Activated T-helper 17 cell treated with anti-CD3 and anti-CD28 coated beads, Interleukin-2, amount 50 U/mL, for 72 hours (primary cell): ENCODE data around the gene FZD7. TPM values are rescaled to one million over a fixed set of nuclear protein-coding genes. Genes with fewer than 3 reads are reported as not detected.

Experiments used
- ATAC-seq: fragments of 150-1000 bp; cut with Tn5 transposase; replicated peaks from 2 replicates; pipeline ENCODE4 v1.10.0; 2021; ENCODE audit warnings: mild to moderate bottlenecking, moderate library complexity
- H3K27ac Mint-ChIP-seq: one replicate; pipeline ENCODE4 v1.8.0; 2022; ENCODE audit warnings: mixed read lengths
- H3K27me3 Mint-ChIP-seq: one replicate; pipeline ENCODE4 v1.8.0; 2022; ENCODE audit warnings: mixed read lengths
- H3K36me3 Mint-ChIP-seq: one replicate; pipeline ENCODE4 v1.8.0; 2022; ENCODE audit warnings: low read depth, mild to moderate bottlenecking, mixed read lengths
- H3K4me1 Mint-ChIP-seq: one replicate; pipeline ENCODE4 v1.8.0; 2022; ENCODE audit warnings: mixed read lengths
- H3K4me3 Mint-ChIP-seq: one replicate; pipeline ENCODE4 v1.8.0; 2022; ENCODE audit warnings: mild to moderate bottlenecking, mixed read lengths
- H3K9me3 Mint-ChIP-seq: one replicate; pipeline ENCODE4 v1.8.0; 2022; ENCODE audit warnings: mixed read lengths
- total RNA-seq, 2 donors: library from RNA; stranded (reverse); gene quantifications; one replicate each; pipeline ENCODE4 v1.2.3, GENCODE V29; 2022

FZD7 gene
- total RNA-seq = 1 to 10 TPM in 1 of 2 donors, under 1 TPM in 1; 0.06 to 1.6 TPM

DNA sequence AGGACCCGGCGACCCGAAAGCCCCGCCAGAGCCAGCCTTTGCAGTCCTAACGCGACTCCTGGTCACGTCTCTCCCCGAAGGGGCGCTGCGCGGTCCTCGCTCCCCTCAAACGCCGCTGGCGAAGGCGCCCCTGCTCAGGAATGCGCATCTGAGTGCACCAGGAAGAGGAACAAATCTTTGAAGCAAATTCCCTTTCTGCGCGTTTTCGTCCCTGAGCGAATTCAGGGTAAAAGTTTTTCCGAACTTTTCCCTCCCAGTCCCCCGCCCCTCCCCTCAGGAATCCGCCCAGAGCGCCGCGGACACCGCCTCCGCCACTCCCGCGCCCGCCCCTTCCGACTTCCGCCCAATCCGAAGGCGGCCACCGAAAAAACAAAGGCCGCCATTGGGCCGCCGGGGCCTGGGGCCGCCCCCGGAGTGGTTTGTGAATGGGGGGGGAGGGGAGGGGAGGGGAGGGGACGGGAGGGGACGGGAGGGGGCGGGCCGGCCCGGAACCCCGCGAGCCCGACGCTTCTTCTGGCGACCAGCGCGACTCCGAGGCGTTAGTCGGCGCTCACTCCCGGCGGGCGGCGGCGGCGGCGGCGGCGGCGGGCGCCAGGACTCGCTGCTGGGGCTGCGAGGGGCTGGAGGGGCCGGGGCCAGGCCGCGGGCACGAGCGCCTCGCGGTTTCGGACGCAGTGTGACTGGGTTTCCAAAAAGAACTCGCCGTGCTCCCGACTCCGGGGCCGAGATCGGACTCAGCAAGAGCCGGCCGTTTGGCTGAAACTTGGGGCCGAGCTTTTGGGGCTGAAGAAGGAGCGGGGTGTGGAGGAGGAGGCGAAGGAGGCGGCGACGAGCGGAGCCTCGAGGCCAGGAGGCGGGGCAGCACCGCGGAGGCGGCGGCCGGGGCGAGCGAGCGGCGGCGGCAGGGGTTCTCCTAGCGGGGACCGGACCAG lies at the start of gene FZD7:
FZD7 (plus strand) TSS at position 539 of the 932 bp plus-strand sequence. CDS start 793 bp downstream, outside the sequence.
- Mint-ChIP-seq H3K27ac (peak within 1 kb of the TSS; percentile 55), H3K9me3 (no peaks in the 10 kb centered on the region), H3K4me1 (peaks cover 8% of the 10 kb centered on the region), H3K27me3 (peaks cover 12% of the 10 kb centered on the region), H3K4me3 (peak within 1 kb of the TSS; percentile 89), H3K36me3 (no peaks in the 10 kb centered on the region)
- peak; percentile 83 for ATAC-seq

DNA sequence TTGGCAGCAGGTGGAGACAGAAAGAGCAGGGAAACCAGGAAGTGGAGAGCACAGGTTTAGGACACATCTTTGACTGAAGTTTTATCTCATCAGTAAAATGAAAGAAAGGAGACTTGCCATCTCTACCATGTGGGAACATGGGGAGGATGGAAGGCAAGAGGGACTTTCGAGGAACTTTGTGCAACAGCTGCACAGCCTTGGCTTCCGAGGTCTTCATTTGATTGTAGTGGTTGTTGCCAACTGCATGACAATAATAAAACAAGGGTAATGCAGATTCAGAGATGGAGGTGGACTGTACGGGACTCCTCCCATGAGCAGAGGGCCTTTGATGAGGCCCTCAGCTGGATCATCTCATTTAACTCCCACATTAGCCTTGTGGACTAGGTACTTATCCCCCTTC lies 49.3 kb upstream of the FZD7 start:
- no peak for ATAC-seq
- Mint-ChIP-seq H3K36me3 (no peaks in the 10 kb centered on the region), H3K4me3 (no peak overlapping the region)

DNA sequence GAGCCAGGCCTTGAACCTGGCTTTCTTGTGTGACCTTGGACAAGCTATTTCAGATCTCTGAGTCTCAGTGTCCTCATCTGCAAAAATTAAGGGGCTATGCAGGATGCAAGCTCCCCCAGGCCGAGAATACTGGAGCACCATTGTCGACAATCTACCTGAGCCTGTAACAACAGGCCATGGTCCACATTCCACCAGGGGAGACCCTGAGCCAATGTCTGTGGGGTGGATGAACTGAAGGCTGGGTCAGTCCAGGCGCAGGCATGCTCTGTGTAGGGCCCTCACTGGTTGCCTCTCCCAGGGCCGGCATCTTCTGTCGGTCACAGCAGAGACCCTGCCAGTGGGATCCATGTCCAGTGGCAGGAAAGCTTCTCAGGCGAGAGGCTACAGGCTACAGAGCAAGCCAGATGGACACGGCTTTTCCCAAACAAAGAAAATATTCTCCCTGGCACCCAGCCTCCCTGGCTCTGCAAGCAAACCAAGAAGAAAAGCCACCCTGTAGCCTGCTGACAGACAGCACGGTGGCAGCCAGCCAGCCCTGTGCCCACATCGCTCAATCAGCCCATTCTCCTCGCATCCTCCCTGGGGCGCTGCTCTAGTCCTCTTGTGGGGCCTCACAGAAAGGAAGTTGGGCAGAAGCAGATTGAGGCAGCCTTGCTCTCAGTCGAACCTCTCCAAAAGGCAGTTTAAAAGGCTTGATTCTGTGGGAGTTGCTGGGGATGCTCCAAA lies 48.7 kb upstream of the FZD7 start:
- Mint-ChIP-seq H3K9me3 (no peaks in the 10 kb centered on the region), H3K4me1 (no peaks in the 10 kb centered on the region), H3K4me3 (no peak overlapping the region), H3K36me3 (no peaks in the 10 kb centered on the region), H3K27me3 (peaks cover 4% of the 10 kb centered on the region), H3K27ac (no peak overlapping the region)
- no peak for ATAC-seq

More for the DNA sequence above, 49.3 kb upstream of the FZD7 start:
- Mint-ChIP-seq H3K27ac (no peak overlapping the region), H3K9me3 (no peaks in the 10 kb centered on the region), H3K4me1 (no peaks in the 10 kb centered on the region), H3K27me3 (peaks cover 4% of the 10 kb centered on the region)

DNA sequence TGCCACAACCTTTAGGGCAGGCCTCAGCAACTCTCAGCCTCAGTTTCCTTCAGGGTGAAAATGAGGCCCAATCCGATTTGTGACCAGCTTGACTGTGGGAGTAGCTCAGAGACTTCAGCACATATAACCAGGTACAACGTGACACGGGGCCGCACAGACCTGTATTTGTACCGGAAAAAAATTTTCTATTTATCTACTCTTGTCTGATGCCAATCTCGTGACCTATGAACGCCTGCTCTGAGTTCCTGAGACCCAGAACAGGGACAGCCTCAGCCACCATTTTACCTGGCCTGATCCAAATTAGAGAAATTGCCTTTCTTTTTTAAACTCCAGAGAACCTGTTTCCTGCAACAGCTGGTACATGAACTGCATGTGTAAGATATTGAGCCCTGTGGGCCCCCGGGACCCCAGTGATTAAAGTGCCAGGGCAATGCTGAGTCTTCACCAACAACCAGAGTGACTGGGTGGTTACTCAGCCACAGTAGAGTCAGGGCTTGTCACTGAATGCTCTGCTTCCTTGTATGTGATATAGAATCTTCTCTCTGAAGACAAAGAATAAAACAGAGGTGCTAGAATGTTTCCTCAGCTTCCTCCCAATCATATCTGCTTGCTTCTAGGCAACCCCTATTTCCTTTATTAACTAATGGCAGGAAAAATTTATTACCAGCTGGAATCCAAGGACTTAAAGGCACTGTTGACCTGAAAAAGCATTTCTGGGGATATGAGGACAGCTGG lies 47.8 kb upstream of the FZD7 start:
- Mint-ChIP-seq H3K27ac (no peak overlapping the region), H3K27me3 (no peaks in the 10 kb centered on the region), H3K36me3 (no peaks in the 10 kb centered on the region), H3K4me1 (no peaks in the 10 kb centered on the region), H3K4me3 (no peak overlapping the region), H3K9me3 (no peaks in the 10 kb centered on the region)
- no peak for ATAC-seq

DNA sequence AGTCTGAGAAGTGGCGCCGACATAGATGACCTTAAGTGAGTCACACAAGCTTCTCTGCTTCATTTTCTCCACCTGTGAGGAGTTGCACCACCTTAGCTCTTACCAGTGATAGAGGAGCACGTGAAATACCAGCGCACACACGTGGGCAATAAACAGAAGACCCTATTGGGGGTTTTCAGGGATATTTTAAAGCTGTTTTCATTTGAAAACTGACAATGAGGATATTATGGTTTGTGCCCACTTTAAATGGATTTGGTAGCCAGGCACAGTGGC lies 47.3 kb upstream of the FZD7 start:
- Mint-ChIP-seq H3K27me3 (no peaks in the 10 kb centered on the region), H3K27ac (no peak overlapping the region), H3K9me3 (no peaks in the 10 kb centered on the region), H3K4me3 (no peak overlapping the region), H3K36me3 (no peaks in the 10 kb centered on the region), H3K4me1 (no peaks in the 10 kb centered on the region)
- no peak for ATAC-seq

DNA sequence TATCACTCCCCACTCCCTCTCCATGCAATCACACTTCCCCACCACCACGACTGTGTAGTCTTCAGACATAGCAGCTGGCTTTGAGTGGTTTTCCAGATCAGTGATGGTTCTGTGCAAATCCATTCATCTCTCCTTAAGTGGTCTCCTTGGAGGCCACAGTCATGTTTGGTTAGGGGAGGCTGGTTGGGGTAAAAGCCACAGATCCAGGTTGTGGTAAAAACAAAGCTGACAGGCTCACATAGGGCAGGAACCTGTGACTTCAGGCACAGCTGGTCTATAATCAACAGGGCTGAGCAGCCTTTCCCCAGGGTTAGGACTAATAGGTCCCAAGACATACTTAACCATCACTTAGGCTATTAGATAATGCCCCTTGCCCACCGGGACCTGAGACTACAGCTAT lies 46.2 kb upstream of the FZD7 start:
- no peak overlapping the region for H3K4me3 Mint-ChIP-seq
- no peaks in the 10 kb centered on the region for H3K9me3 Mint-ChIP-seq
- ATAC-seq = no peak
- H3K36me3 Mint-ChIP-seq = no peaks in the 10 kb centered on the region
- H3K27ac Mint-ChIP-seq = no peak overlapping the region
- H3K4me1 Mint-ChIP-seq = no peaks in the 10 kb centered on the region
- H3K27me3 Mint-ChIP-seq = no peaks in the 10 kb centered on the region

DNA sequence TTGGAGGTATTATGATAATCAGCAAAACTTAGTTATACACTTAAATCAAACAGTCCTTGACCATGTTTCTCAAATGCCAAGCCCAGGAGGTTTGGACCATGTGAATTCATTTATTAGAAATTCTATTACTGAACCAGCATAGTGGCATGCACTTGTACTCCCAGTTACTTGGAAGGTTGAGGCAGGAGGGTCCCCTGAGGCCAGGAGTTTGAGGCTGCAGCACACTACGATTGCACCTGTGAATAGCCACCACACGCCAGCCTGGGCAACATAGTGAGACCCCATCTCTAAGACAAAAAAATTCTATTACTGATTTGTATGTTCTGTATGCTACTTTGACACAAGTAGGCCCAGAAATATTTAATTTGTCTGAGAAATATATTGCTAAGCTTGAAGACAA lies 43.6 kb upstream of the FZD7 start:
- Mint-ChIP-seq H3K36me3 (no peaks in the 10 kb centered on the region), H3K27ac (no peak overlapping the region), H3K4me3 (no peak overlapping the region), H3K27me3 (no peaks in the 10 kb centered on the region), H3K9me3 (no peaks in the 10 kb centered on the region), H3K4me1 (no peaks in the 10 kb centered on the region)
- no peak for ATAC-seq

DNA sequence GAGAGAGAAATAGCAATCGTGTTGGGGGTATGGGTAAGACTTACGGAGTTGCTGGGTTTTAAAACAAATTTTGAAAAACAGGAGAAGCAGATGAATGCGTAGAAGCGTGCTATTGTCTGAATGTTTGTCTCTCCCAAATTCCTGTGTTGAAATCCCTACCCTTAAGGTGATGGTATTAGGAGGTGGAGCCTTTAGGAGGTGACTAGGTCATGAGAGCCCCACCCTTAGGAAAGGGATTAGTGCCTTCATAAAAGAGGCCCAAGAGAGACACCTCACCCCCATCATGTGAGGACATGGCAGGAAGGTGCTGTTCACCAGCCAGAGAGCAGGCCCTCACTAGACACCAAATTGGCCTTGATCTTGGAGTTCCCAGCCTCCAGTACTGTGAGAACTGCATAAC lies 40.7 kb upstream of the FZD7 start:
- Mint-ChIP-seq H3K4me1 (no peaks in the 10 kb centered on the region), H3K36me3 (no peaks in the 10 kb centered on the region), H3K9me3 (no peaks in the 10 kb centered on the region), H3K27me3 (no peaks in the 10 kb centered on the region), H3K4me3 (no peak overlapping the region), H3K27ac (no peak overlapping the region)
- no peak for ATAC-seq

DNA sequence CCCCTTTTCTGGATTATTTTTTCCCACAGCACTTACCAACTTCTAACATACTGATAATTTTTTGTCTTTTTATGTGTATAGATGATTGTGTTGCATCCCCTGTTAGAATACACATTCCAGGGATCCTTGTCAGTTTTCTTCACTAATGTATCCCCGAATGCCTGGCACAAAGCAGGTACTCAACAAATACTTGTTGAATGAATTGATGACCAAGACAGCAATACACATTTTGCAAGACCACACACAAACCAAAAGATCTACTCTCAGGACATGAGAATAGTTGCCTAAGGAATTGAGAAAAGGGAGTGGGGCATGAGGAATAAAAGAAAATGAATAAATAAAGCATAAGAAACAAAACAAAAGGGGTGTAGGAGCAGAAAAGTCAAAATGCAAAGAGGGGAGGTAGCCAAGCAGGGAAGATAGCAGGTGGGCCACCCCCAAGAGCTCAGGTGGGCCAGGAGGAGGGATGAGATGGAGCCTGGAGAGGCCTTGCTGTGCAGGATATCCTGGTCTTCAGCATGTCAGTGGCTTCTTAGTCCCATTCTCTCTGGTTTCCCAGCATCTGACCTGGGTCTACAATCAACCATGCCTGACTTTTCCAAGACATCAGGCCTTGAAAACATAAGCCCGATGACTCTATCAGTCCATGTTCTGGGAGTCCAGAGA lies 38.5 kb upstream of the FZD7 start:
- Mint-ChIP-seq H3K27ac (no peak overlapping the region), H3K9me3 (no peaks in the 10 kb centered on the region), H3K4me3 (no peak overlapping the region), H3K27me3 (no peaks in the 10 kb centered on the region), H3K4me1 (no peaks in the 10 kb centered on the region), H3K36me3 (no peaks in the 10 kb centered on the region)
- no peak for ATAC-seq

DNA sequence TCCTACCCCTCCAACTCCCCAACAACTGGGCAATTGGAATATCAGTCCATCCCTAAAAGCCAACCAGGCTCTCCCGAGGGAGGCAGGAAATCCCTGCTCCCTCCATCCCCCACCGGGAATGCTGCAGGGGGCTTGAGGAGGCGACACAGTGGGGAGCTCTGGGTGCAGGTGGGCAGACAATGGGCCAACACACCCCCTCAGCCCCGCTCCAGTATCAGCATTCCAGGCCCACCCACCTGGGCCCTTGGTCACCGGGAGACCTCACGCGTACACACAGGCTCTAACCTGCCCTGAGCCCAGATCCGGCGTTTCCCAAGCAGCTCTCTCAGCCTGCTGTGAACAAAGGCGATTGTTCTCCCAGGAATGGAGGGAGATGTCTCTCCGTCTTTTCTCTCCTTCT lies 37.6 kb upstream of the FZD7 start:
- H3K4me3 Mint-ChIP-seq = no peak overlapping the region
- H3K9me3 Mint-ChIP-seq = no peaks in the 10 kb centered on the region
- no peaks in the 10 kb centered on the region for H3K27me3 Mint-ChIP-seq
- H3K27ac Mint-ChIP-seq = no peak overlapping the region
- no peaks in the 10 kb centered on the region for H3K4me1 Mint-ChIP-seq
- ATAC-seq = no peak
- H3K36me3 Mint-ChIP-seq = no peaks in the 10 kb centered on the region

DNA sequence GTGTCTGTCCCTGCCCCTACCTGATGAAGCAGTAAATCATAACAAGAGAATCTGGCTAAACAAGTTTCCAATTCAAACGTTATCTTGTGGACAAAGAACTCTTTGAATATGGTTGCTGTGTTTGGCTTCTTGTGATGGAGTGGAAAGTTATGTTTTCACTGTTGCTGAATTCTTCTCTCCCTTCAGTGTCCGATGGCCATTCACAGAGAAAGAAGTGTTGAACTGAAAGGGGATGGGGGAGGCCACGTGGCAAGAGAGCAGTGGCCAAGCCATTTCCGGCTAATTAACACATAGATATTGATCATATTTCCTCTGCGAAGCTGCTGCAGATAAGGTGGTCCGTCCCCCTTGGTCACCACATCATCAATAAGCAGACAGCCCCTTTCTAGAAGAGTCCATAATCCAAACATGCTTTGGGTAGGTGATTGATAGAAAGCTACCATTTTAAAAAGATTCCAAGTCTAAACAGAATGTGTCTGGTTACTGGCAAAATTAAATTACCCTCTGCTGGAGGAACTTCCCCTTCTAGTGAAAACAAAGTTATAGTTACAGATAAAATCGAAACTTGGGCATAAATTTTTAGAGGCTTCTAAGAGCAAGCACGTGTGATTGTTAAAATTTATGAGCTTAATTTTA lies 36.9 kb upstream of the FZD7 start:
- Mint-ChIP-seq H3K36me3 (no peaks in the 10 kb centered on the region), H3K27ac (no peak overlapping the region), H3K4me3 (no peak overlapping the region), H3K4me1 (no peaks in the 10 kb centered on the region), H3K9me3 (no peaks in the 10 kb centered on the region), H3K27me3 (no peaks in the 10 kb centered on the region)
- no peak for ATAC-seq

DNA sequence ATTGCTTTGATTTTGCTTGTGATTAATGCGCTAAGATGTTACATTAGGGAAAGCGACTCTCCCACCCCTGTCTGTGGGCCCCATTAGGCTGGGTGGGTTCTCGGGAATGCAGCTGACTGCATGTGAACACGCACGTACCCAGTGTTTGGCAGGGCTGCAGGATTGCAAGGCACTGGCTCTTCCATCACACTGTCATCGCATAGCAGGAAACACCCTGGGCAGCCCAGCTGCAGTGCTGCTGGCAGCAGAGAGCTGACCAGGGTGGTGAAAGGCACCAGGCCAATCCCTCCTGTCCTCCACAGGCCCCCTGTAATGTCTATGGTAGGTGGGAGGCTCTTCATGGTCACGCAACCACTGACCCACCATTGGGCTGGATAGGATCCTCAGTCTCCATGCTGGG lies 34.4 kb upstream of the FZD7 start:
- Mint-ChIP-seq H3K4me1 (no peaks in the 10 kb centered on the region), H3K27me3 (no peaks in the 10 kb centered on the region), H3K9me3 (no peaks in the 10 kb centered on the region), H3K27ac (no peak overlapping the region), H3K36me3 (no peaks in the 10 kb centered on the region), H3K4me3 (no peak overlapping the region)
- ATAC-seq = no peak

DNA sequence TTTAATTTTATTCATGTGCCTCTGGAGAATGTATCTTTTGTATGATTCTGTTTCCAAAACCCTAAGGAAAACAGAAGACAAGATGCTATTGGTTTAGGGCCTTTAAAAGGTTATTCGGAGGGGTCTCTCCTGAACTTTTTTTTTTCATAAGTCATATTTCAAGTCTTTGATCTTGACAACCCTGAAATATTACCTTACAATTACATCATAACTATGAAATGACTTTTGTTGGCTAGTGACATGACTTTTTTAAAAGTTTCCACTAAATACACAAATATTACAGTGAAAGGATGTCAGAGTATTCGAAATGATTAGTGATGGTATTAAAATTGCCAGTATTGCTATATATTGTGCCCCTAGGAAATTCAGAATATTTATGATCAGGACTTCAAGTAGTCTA lies 31.8 kb upstream of the FZD7 start:
- ATAC-seq = no peak
- Mint-ChIP-seq H3K27me3 (peaks cover 6% of the 10 kb centered on the region), H3K4me1 (no peaks in the 10 kb centered on the region), H3K36me3 (no peaks in the 10 kb centered on the region), H3K4me3 (no peak overlapping the region), H3K9me3 (no peaks in the 10 kb centered on the region), H3K27ac (no peak overlapping the region)

DNA sequence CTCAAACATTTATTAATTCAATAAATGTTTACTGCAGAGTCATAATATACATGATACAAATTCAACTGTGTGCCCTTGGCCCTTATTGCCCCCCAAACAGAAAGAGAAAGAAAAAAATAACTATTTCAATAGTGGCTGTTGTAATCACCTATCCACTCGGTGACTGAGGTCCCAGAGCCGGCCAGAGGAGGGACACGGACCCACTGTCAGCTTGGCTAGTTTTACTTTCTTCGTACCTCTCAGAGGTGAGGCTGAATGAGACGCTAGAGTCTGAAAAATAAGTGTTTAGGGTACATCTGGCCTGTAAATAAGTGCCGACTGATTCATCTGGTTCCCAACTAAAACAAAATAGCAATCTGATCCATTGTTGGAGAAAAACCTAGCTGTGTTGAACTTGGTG lies 31.3 kb upstream of the FZD7 start:
- Mint-ChIP-seq H3K9me3 (no peaks in the 10 kb centered on the region), H3K27me3 (peaks cover 9% of the 10 kb centered on the region), H3K36me3 (no peaks in the 10 kb centered on the region), H3K4me3 (no peak overlapping the region), H3K4me1 (no peaks in the 10 kb centered on the region), H3K27ac (no peak overlapping the region)
- ATAC-seq = no peak
